ENCODE results near the gene FKTN. TPM values are rescaled to one million over a fixed set of nuclear protein-coding genes. Genes with fewer than 3 reads are reported as not detected.
"Not testable (repeated sequence)": the region's sequence is repeated elsewhere in the genome, so short reads cannot be mapped to it uniquely, and the experiment has no call there.

The FKTN gene
- polyA plus RNA-seq (2012; ENCODE audit: insufficient read depth, insufficient read length): 8.4 TPM

- H3K4me3 ChIP-seq (ENCODE audit: low read length): peak within 1 kb of the TSS; percentile 97
- DNase-seq (ENCODE audit: low read depth, low spot score): peak; percentile 78
Measured at GRCh38 chr9:105557804-105558610, at the start of gene FKTN. FKTN (plus strand) TSS chr9:105558131; CDS start chr9:105575033, 16,902 bp downstream.

- H3K4me3 ChIP-seq (ENCODE audit: low read length): no peak overlapping the region
- no peak for DNase-seq (ENCODE audit: low read depth, low spot score)
Measured at GRCh38 chr9:105508530-105508929, 49.4 kb upstream of the FKTN start.

GRCh38 chr9:105510024-105510423 is 47.9 kb upstream of the FKTN start:
- no peak for DNase-seq (ENCODE audit: low read depth, low spot score)
- H3K4me3 ChIP-seq (ENCODE audit: low read length): no peak overlapping the region

GRCh38 chr9:105511446-105511845 is 46.5 kb upstream of the FKTN start:
- no peak for DNase-seq (ENCODE audit: low read depth, low spot score)
- H3K4me3 ChIP-seq (ENCODE audit: low read length): no peak overlapping the region

- DNase-seq (ENCODE audit: low read depth, low spot score): no peak
- no peak overlapping the region for H3K4me3 ChIP-seq (ENCODE audit: low read length)
Measured at GRCh38 chr9:105515811-105516413, 42.0 kb upstream of the FKTN start.

GRCh38 chr9:105519710-105520369 is 38.1 kb upstream of the FKTN start:
- not testable (repeated sequence) for DNase-seq (ENCODE audit: low read depth, low spot score)
- H3K4me3 ChIP-seq (ENCODE audit: low read length): peak overlapping the region; percentile 33

- not testable (repeated sequence) for DNase-seq (ENCODE audit: low read depth, low spot score); H3K4me3 ChIP-seq (ENCODE audit: low read length)
Measured at GRCh38 chr9:105520992-105521391, 36.9 kb upstream of the FKTN start.

- not testable (repeated sequence) for H3K4me3 ChIP-seq (ENCODE audit: low read length); DNase-seq (ENCODE audit: low read depth, low spot score)
Measured at GRCh38 chr9:105522618-105523385, 35.1 kb upstream of the FKTN start.

GRCh38 chr9:105531530-105531929 is 26.4 kb upstream of the FKTN start:
- no peak overlapping the region for H3K4me3 ChIP-seq (ENCODE audit: low read length)
- DNase-seq (ENCODE audit: low read depth, low spot score): peak; percentile 18

- DNase-seq (ENCODE audit: low read depth, low spot score): no peak
- no peak overlapping the region for H3K4me3 ChIP-seq (ENCODE audit: low read length)
Measured at GRCh38 chr9:105535920-105536668, 21.8 kb upstream of the FKTN start.

GRCh38 chr9:105539452-105539851 is 18.5 kb upstream of the FKTN start:
- DNase-seq (ENCODE audit: low read depth, low spot score): peak; percentile 35
- H3K4me3 ChIP-seq (ENCODE audit: low read length): no peak overlapping the region

- no peak overlapping the region for H3K4me3 ChIP-seq (ENCODE audit: low read length)
Measured at GRCh38 chr9:105541838-105542237, 16.1 kb upstream of the FKTN start.

GRCh38 chr9:105554042-105554441 is 3.9 kb upstream of the FKTN start:
- no peak for DNase-seq (ENCODE audit: low read depth, low spot score)
- no peak overlapping the region for H3K4me3 ChIP-seq (ENCODE audit: low read length)

More at GRCh38 chr9:105541838-105542237, 16.1 kb upstream of the FKTN start:
- DNase-seq (ENCODE audit: low read depth, low spot score): no peak

- no peak for DNase-seq (ENCODE audit: low read depth, low spot score)
- H3K4me3 ChIP-seq (ENCODE audit: low read length): no peak overlapping the region
Measured at GRCh38 chr9:105572455-105572854, 14.5 kb downstream of the FKTN start.

GRCh38 chr9:105579952-105580351 is 22.0 kb downstream of the FKTN start:
- DNase-seq (ENCODE audit: low read depth, low spot score); H3K4me3 ChIP-seq (ENCODE audit: low read length): not testable (repeated sequence)

GRCh38 chr9:105581550-105581949 is 23.6 kb downstream of the FKTN start:
- DNase-seq (ENCODE audit: low read depth, low spot score); H3K4me3 ChIP-seq (ENCODE audit: low read length): not testable (repeated sequence)

- H3K4me3 ChIP-seq (ENCODE audit: low read length): no peak overlapping the region
- no peak for DNase-seq (ENCODE audit: low read depth, low spot score)
Measured at GRCh38 chr9:105593145-105593544, 35.2 kb downstream of the FKTN start.

GRCh38 chr9:105608721-105609598 is 51.0 kb downstream of the FKTN start:
- H3K4me3 ChIP-seq (ENCODE audit: low read length): no peak overlapping the region
- peak; percentile 46 for DNase-seq (ENCODE audit: low read depth, low spot score)
